Karpas-422 (cell line): ENCODE data around the gene TNFAIP8L1. TPM values are rescaled to one million over a fixed set of nuclear protein-coding genes. Genes with fewer than 3 reads are reported as not detected.

Source experiments
- DNase-seq: peaks from one replicate; pipeline ENCODE4 v3.0.0-alpha.2; 2015
- H2AFZ ChIP-seq: fragments of 200-600 bp; sonication (generic); 2 replicates; pipeline ENCODE4 v1.6.1; 2014; ENCODE audit warnings: antibody characterized with exemption, low read length, mixed read lengths
- H3K27ac ChIP-seq: fragments of 200-600 bp; sonication (generic); 2 replicates; pipeline ENCODE4 v1.5.1; 2014; ENCODE audit warnings: mild to moderate bottlenecking, low read length, moderate library complexity
- H3K27me3 ChIP-seq: fragments of 200-600 bp; sonication (generic); 2 replicates; pipeline ENCODE4 v1.6.1; 2014; ENCODE audit warnings: low read length, mixed read lengths
- H3K36me3 ChIP-seq: fragments of 200-600 bp; sonication (generic); 2 replicates; pipeline ENCODE4 v1.6.1; 2014; ENCODE audit warnings: low read length, mixed read lengths; ENCODE audit not compliant: insufficient read depth
- H3K4me1 ChIP-seq: fragments of 200-600 bp; sonication (generic); 2 replicates; pipeline ENCODE4 v1.6.1; 2014; ENCODE audit warnings: mild to moderate bottlenecking, low read length, mixed read lengths
- H3K4me2 ChIP-seq: fragments of 200-600 bp; sonication (generic); 2 replicates; pipeline ENCODE4 v1.6.1; 2014; ENCODE audit warnings: low read length, low read depth, mild to moderate bottlenecking; ENCODE audit not compliant: poor library complexity, severe bottlenecking
- H3K4me3 ChIP-seq: fragments of 200-600 bp; sonication (generic); 2 replicates; pipeline ENCODE4 v1.5.1; 2014; ENCODE audit warnings: mild to moderate bottlenecking, antibody characterized with exemption, low read length, mixed read lengths
- H3K79me2 ChIP-seq: fragments of 200-600 bp; sonication (generic); 2 replicates; pipeline ENCODE4 v1.6.1; 2014; ENCODE audit warnings: mild to moderate bottlenecking, low read length, mixed read lengths
- H3K9ac ChIP-seq: fragments of 200-600 bp; sonication (generic); 2 replicates; pipeline ENCODE4 v1.6.0; 2014; ENCODE audit warnings: low read length
- H3K9me2 ChIP-seq: fragments of 200-600 bp; sonication (generic), shearing (Covaris generic); replicated peaks from 2 replicates; pipeline ENCODE4 v1.6.0; 2014; ENCODE audit warnings: mild to moderate bottlenecking, low read length, moderate library complexity; ENCODE audit not compliant: insufficient read depth
- H3K9me3 ChIP-seq: fragments of 300-700, 200-600 bp; sonication (generic); 2 replicates; pipeline ENCODE4 v1.6.1; 2014; ENCODE audit warnings: low read length, mixed read lengths
- H4K20me1 ChIP-seq: fragments of 200-600 bp; sonication (generic); 2 replicates; pipeline ENCODE4 v1.6.1; 2014; ENCODE audit warnings: mild to moderate bottlenecking, antibody characterized with exemption, low read length, low read depth; ENCODE audit not compliant: insufficient read depth
- total RNA-seq: library from RNA; depleted of rRNA; stranded (reverse); fragments of >200 nt; shearing (Covaris generic); gene quantifications from 2 replicates; pipeline ENCODE4 v1.2.3, GENCODE V29; 2014; ENCODE audit warnings: low replicate concordance

Gene TNFAIP8L1
- total RNA-seq, 1 experiment from 2014 or later, result 1.8 TPM

- no peak overlapping the region for H2AFZ ChIP-seq
- peaks cover 7% of the 10 kb centered on the region for H3K4me1 ChIP-seq
- DNase-seq, result no peak
- no peaks in the 10 kb centered on the region for H3K9me3 ChIP-seq
- no peaks in the 10 kb centered on the region for H3K27me3 ChIP-seq
- H3K4me2 ChIP-seq, result no peak overlapping the region
- no peak overlapping the region for H3K9ac ChIP-seq
- H3K4me3 ChIP-seq, result no peak overlapping the region
- H3K27ac ChIP-seq, result no peak overlapping the region
- H4K20me1 ChIP-seq, result no peaks in the 10 kb centered on the region
- H3K9me2 ChIP-seq, result no peaks in the 10 kb centered on the region
- H3K36me3 ChIP-seq, result no peaks in the 10 kb centered on the region
- no peaks in the 10 kb centered on the region for H3K79me2 ChIP-seq
Observed at GRCh38 chr19:4602915-4603314, 36.4 kb upstream of the TNFAIP8L1 start.

- no peak overlapping the region for H3K4me3 ChIP-seq
- H2AFZ ChIP-seq, result no peak overlapping the region
- H3K4me2 ChIP-seq, result no peak overlapping the region
- H3K4me1 ChIP-seq, result peaks cover 3% of the 10 kb centered on the region
- no peaks in the 10 kb centered on the region for H3K9me2 ChIP-seq
- no peak overlapping the region for H3K27ac ChIP-seq
- H3K9me3 ChIP-seq, result no peaks in the 10 kb centered on the region
- no peaks in the 10 kb centered on the region for H3K79me2 ChIP-seq
- H4K20me1 ChIP-seq, result no peaks in the 10 kb centered on the region
- H3K36me3 ChIP-seq, result no peaks in the 10 kb centered on the region
- H3K9ac ChIP-seq, result no peak overlapping the region
- no peak for DNase-seq
- no peaks in the 10 kb centered on the region for H3K27me3 ChIP-seq
Observed at GRCh38 chr19:4604912-4605311, 34.4 kb upstream of the TNFAIP8L1 start.

- H3K9me2 ChIP-seq, result no peaks in the 10 kb centered on the region
- H4K20me1 ChIP-seq, result no peaks in the 10 kb centered on the region
- no peaks in the 10 kb centered on the region for H3K9me3 ChIP-seq
- peaks cover 9% of the 10 kb centered on the region for H3K4me1 ChIP-seq
- H3K4me2 ChIP-seq, result no peak overlapping the region
- no peaks in the 10 kb centered on the region for H3K36me3 ChIP-seq
- DNase-seq, result no peak
- no peak overlapping the region for H3K9ac ChIP-seq
- no peak overlapping the region for H3K27ac ChIP-seq
- no peak overlapping the region for H3K4me3 ChIP-seq
- no peaks in the 10 kb centered on the region for H3K79me2 ChIP-seq
- no peaks in the 10 kb centered on the region for H3K27me3 ChIP-seq
- no peak overlapping the region for H2AFZ ChIP-seq
Observed at GRCh38 chr19:4606181-4606580, 33.1 kb upstream of the TNFAIP8L1 start.

GRCh38 chr19:4606921-4607678 lies 32.2 kb upstream of the TNFAIP8L1 start:
- H3K36me3 ChIP-seq, result no peaks in the 10 kb centered on the region
- H3K4me1 ChIP-seq, result peaks cover 9% of the 10 kb centered on the region
- H3K27me3 ChIP-seq, result no peaks in the 10 kb centered on the region
- no peak overlapping the region for H3K9ac ChIP-seq
- no peak overlapping the region for H2AFZ ChIP-seq
- DNase-seq, result no peak
- no peak overlapping the region for H3K4me2 ChIP-seq
- no peaks in the 10 kb centered on the region for H3K9me3 ChIP-seq
- no peaks in the 10 kb centered on the region for H4K20me1 ChIP-seq
- no peak overlapping the region for H3K27ac ChIP-seq
- H3K9me2 ChIP-seq, result no peaks in the 10 kb centered on the region
- H3K4me3 ChIP-seq, result no peak overlapping the region
- no peaks in the 10 kb centered on the region for H3K79me2 ChIP-seq

- no peak overlapping the region for H3K9ac ChIP-seq
- no peaks in the 10 kb centered on the region for H3K27me3 ChIP-seq
- peaks cover 9% of the 10 kb centered on the region for H3K4me1 ChIP-seq
- H3K4me3 ChIP-seq, result no peak overlapping the region
- DNase-seq, result peak; percentile 73
- no peak overlapping the region for H3K4me2 ChIP-seq
- no peaks in the 10 kb centered on the region for H3K9me3 ChIP-seq
- H2AFZ ChIP-seq, result no peak overlapping the region
- no peaks in the 10 kb centered on the region for H3K79me2 ChIP-seq
- H4K20me1 ChIP-seq, result no peaks in the 10 kb centered on the region
- H3K9me2 ChIP-seq, result no peaks in the 10 kb centered on the region
- no peak overlapping the region for H3K27ac ChIP-seq
- H3K36me3 ChIP-seq, result no peaks in the 10 kb centered on the region
Observed at GRCh38 chr19:4609878-4610511, 29.3 kb upstream of the TNFAIP8L1 start.

- Histone ChIP-seq H3K4me2 (no peak overlapping the region), H3K9me3 (no peaks in the 10 kb centered on the region), H3K4me1 (peaks cover 9% of the 10 kb centered on the region), H4K20me1 (no peaks in the 10 kb centered on the region), H3K27ac (no peak overlapping the region), H3K27me3 (no peaks in the 10 kb centered on the region), H3K79me2 (no peaks in the 10 kb centered on the region), H2AFZ (no peak overlapping the region), H3K4me3 (no peak overlapping the region), H3K9ac (no peak overlapping the region), H3K9me2 (no peaks in the 10 kb centered on the region), H3K36me3 (no peaks in the 10 kb centered on the region)
- DNase-seq, result no peak
Observed at GRCh38 chr19:4613254-4613751, 26.0 kb upstream of the TNFAIP8L1 start.

GRCh38 chr19:4618019-4618418 lies 21.3 kb upstream of the TNFAIP8L1 start:
- no peaks in the 10 kb centered on the region for H3K9me2 ChIP-seq

GRCh38 chr19:4619668-4620294 lies 19.5 kb upstream of the TNFAIP8L1 start:
- Histone ChIP-seq H3K4me2 (no peak overlapping the region), H3K9me3 (no peaks in the 10 kb centered on the region), H4K20me1 (no peaks in the 10 kb centered on the region), H3K79me2 (no peaks in the 10 kb centered on the region), H3K27me3 (no peaks in the 10 kb centered on the region), H3K4me3 (no peak overlapping the region), H3K9me2 (no peaks in the 10 kb centered on the region), H2AFZ (no peak overlapping the region), H3K27ac (no peak overlapping the region), H3K4me1 (no peaks in the 10 kb centered on the region), H3K9ac (no peak overlapping the region), H3K36me3 (no peaks in the 10 kb centered on the region)
- DNase-seq, result no peak

More at GRCh38 chr19:4618019-4618418, 21.3 kb upstream of the TNFAIP8L1 start:
- Histone ChIP-seq H3K27ac (no peak overlapping the region), H3K9me3 (no peaks in the 10 kb centered on the region), H3K4me1 (no peaks in the 10 kb centered on the region), H3K36me3 (no peaks in the 10 kb centered on the region), H3K79me2 (no peaks in the 10 kb centered on the region), H3K27me3 (no peaks in the 10 kb centered on the region), H3K4me2 (no peak overlapping the region), H4K20me1 (no peaks in the 10 kb centered on the region), H3K4me3 (no peak overlapping the region), H2AFZ (no peak overlapping the region), H3K9ac (no peak overlapping the region)
- DNase-seq, result no peak
